Ishikawa (cell line): ENCODE results near the gene RBBP6.

Experiments
- EP300 ChIP-seq: IDR thresholded peaks from 2 replicates; pipeline ENCODE4 v1.6.1; 2012; ENCODE audit warnings: borderline replicate concordance
- RAD21 ChIP-seq: IDR thresholded peaks from 2 replicates; pipeline ENCODE4 v1.6.1; 2012; ENCODE audit warnings: low read depth
- REST ChIP-seq: IDR thresholded peaks from 2 replicates; pipeline ENCODE4 v1.6.1; 2012; ENCODE audit warnings: low read depth, mild to moderate bottlenecking
- TAF1 ChIP-seq: IDR thresholded peaks from 2 replicates; pipeline ENCODE4 v1.6.1; 2012; ENCODE audit warnings: low read depth, mild to moderate bottlenecking

GRCh38 chr16:24583494-24583893 lies 44.1 kb downstream of the RBBP6 start:
- TF ChIP-seq REST = no peak
- TF ChIP-seq RAD21 = no peak
- TF ChIP-seq EP300 = no peak
- no peak for TF ChIP-seq TAF1
